ENCODE data around the gene PLD6.

Gene PLD6

DNA sequence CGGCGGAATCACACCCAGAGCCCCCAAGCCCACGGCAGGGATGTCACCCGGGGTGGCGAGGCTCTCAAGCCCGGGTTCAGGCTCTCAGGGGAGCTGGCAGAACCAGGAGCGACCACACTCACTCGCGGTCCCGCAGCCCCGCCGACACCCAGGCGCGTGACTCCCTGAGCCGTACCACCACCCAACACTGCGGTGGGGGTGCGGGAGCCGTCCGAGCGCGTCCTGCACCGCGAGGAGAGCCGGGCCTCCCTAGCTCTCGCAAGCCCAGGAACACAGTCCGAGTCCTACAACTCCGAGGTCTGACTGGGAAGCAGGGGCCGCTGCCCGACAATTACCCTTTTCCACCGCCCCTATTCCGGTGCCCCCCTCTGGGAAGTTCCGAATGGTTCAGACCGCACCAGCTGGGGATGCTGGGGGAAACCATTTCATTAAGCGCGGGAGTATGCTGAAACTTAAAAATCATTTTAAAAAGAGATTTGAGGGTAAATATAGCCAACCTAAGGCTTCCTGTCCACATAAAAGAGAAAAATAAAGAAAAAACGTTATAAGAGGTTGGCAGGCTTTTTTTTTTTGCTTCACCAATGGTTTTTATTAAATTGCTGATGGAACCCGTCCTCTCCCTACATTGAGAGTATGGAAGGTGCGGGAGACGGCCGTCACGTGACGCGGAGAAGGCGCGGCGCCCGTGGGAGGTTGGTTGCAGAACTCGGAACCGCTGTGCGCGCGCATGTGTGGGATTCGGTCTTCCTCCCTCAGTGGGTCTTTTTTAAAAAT, 31.1 kb upstream of the PLD6 start, which contains the start of gene FLCN:
TSS of gene FLCN (minus strand) at position 143 of the 774 bp plus-strand sequence. CDS start 9,031 bp downstream, outside the sequence.
- no peaks in the 10 kb centered on the region for H3K27me3 ChIP-seq (ENCODE audit: insufficient read depth, poor library complexity, severe bottlenecking)

DNA sequence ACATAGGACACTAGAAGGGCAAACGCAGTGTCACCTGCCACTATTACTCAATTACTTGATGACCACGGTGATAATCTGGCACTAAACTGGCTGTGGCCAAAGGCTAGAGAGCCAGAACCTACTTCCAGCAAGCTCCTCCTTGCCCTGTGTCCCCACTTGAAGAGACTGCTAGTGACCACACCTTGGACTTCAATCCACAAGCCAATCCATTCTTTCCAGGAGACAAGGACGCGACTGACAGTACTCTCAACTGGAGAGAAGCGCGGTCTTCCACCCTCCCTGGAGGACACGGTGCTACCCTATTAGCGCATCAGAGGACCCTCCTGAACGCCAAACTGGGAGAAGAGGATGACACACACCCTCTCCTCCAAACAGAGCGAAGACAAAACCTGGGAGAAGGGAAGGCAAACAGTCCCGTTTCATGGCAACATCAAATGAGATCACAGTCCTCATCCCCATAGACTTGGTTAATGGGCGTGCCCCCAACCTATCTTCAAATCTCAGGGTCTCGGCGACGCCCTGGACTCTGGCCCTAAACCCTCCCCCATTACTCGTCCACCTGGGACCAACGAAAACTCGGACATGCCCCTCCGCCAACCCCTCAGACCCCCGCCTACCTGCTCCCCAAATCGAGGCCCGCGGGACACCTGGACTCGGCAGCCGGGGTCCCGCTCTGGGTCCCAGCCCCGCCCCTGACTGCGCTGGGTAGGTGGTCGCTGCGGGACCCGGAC, 30.3 kb upstream of the PLD6 start:
- Histone ChIP-seq H3K36me3 (ENCODE audit: low read depth) (peaks cover 8% of the 10 kb centered on the region), H3K27me3 (ENCODE audit: insufficient read depth, poor library complexity, severe bottlenecking) (no peaks in the 10 kb centered on the region), H3K9me3 (ENCODE audit: severe bottlenecking) (no peaks in the 10 kb centered on the region), H3K4me3 (ENCODE audit: severe bottlenecking) (peak overlapping the region; percentile 86), H3K4me1 (ENCODE audit: insufficient read depth, poor library complexity, severe bottlenecking) (no peaks in the 10 kb centered on the region), H3K27ac (ENCODE audit: poor library complexity, severe bottlenecking) (peak overlapping the region; percentile 59)
- ATAC-seq (ENCODE audit: low read depth) = peak; percentile 43
- no peak for DNase-seq (ENCODE audit: low spot score)
- TF ChIP-seq, protein P1, sequence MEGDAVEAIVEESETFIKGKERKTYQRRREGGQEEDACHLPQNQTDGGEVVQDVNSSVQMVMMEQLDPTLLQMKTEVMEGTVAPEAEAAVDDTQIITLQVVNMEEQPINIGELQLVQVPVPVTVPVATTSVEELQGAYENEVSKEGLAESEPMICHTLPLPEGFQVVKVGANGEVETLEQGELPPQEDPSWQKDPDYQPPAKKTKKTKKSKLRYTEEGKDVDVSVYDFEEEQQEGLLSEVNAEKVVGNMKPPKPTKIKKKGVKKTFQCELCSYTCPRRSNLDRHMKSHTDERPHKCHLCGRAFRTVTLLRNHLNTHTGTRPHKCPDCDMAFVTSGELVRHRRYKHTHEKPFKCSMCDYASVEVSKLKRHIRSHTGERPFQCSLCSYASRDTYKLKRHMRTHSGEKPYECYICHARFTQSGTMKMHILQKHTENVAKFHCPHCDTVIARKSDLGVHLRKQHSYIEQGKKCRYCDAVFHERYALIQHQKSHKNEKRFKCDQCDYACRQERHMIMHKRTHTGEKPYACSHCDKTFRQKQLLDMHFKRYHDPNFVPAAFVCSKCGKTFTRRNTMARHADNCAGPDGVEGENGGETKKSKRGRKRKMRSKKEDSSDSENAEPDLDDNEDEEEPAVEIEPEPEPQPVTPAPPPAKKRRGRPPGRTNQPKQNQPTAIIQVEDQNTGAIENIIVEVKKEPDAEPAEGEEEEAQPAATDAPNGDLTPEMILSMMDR (IDR thresholded peaks at IDR 0.05; ENCODE audit: poor library complexity, severe bottlenecking) = no peak

More for the DNA sequence above, 31.1 kb upstream of the PLD6 start, which contains the start of gene FLCN:
- Histone ChIP-seq H3K4me1 (ENCODE audit: insufficient read depth, poor library complexity, severe bottlenecking) (no peaks in the 10 kb centered on the region), H3K9me3 (ENCODE audit: severe bottlenecking) (no peaks in the 10 kb centered on the region), H3K27ac (ENCODE audit: poor library complexity, severe bottlenecking) (peak within 1 kb of the TSS; percentile 59), H3K36me3 (ENCODE audit: low read depth) (peaks cover 4% of the 10 kb centered on the region; the same call in 1 of the 2 replicates), H3K4me3 (ENCODE audit: severe bottlenecking) (peak within 1 kb of the TSS; percentile 86)
- TF ChIP-seq, protein P1 (IDR thresholded peaks at IDR 0.05; ENCODE audit: poor library complexity, severe bottlenecking) = no peak
- DNase-seq (ENCODE audit: low spot score) (no peak), ATAC-seq (ENCODE audit: low read depth) (peak; percentile 85)

DNA sequence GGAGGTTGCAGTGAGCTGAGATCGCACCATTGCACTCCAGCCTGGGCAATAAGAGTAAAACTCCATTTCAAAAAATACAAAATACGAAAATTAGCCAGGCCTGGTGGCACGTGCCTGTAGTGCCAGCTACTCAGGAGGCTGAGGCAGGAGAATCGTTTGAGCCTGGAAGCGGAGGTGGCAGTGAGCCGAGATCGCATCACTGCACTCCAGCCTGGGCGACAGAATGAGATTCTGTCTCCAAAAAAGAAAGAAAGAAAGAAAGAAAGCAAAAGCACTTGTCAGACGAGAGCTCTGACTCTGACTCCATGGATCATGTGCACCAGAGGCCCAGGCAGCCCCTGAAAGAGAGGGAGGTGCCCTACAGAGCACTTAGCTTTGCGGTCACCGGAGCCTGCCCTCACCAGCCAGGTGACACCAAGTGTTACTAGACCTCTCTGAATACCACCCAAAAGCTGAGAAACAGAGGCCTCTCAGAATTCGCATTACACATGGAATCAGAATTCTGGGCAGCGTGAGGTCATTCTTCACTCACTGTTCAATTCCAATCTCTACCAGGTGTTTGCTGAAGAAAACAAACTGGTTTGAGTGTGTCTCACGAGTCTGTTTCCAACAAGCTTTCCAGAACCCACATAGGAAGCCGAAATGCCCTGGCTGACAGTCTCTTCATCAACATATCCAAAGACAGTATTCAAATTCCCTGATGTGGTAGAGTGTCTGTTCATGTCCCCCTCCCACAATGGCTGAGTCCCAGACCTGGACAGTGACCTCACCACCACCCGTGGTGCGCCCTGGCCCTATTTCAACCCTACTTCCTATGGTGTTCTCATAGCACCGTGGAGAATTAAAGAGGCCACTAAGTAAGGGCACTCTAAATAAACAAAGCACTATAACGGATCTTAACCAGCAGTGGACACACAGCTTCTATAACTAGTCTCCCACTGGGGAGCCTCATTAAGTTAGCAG, 29.4 kb upstream of the PLD6 start:
- Histone ChIP-seq H3K4me3 (ENCODE audit: severe bottlenecking) (peak overlapping the region; percentile 86), H3K9me3 (ENCODE audit: severe bottlenecking) (no peaks in the 10 kb centered on the region), H3K4me1 (ENCODE audit: insufficient read depth, poor library complexity, severe bottlenecking) (no peaks in the 10 kb centered on the region), H3K27ac (ENCODE audit: poor library complexity, severe bottlenecking) (no peak overlapping the region), H3K27me3 (ENCODE audit: insufficient read depth, poor library complexity, severe bottlenecking) (no peaks in the 10 kb centered on the region), H3K36me3 (ENCODE audit: low read depth) (peaks cover 17% of the 10 kb centered on the region)
- DNase-seq (ENCODE audit: low spot score) (no peak), ATAC-seq (ENCODE audit: low read depth) (no peak)
- TF ChIP-seq, protein P1 (IDR thresholded peaks at IDR 0.05; ENCODE audit: poor library complexity, severe bottlenecking) = no peak

DNA sequence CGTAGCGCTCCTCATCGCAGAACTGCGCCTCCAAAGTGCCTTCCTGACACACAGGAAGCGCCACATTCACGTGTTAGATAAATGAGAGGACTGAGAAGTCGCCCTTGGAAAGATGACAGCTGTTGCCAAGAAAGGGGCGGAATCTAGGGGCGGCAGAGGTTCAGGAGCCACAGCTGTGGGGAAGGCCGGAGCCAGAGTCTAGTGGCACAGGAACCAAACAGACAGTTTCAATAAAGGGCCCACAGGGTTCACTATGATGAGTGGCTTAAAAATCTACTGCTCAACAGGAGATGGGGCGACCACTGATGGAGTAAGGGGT, 26.1 kb upstream of the PLD6 start:
- ATAC-seq (ENCODE audit: low read depth) (no peak), DNase-seq (ENCODE audit: low spot score) (no peak)
- H3K27ac ChIP-seq (ENCODE audit: poor library complexity, severe bottlenecking) = no peak overlapping the region
- no peaks in the 10 kb centered on the region for H3K4me1 ChIP-seq (ENCODE audit: insufficient read depth, poor library complexity, severe bottlenecking)
- TF ChIP-seq, protein P1 (IDR thresholded peaks at IDR 0.05; ENCODE audit: poor library complexity, severe bottlenecking) = no peak
- H3K9me3 ChIP-seq (ENCODE audit: severe bottlenecking) = no peaks in the 10 kb centered on the region
- no peak overlapping the region for H3K4me3 ChIP-seq (ENCODE audit: severe bottlenecking)
- H3K36me3 ChIP-seq (ENCODE audit: low read depth) = peaks cover 40% of the 10 kb centered on the region
- H3K27me3 ChIP-seq (ENCODE audit: insufficient read depth, poor library complexity, severe bottlenecking) = no peaks in the 10 kb centered on the region
